ENCODE measurements around the gene AGAP1.

The AGAP1 gene

GRCh38 chr2:236034974-236035373 lies 541.1 kb downstream of the AGAP1 start:
- DNase-seq, result no peak

- no peak for DNase-seq
Measured at GRCh38 chr2:236036045-236036444, 542.2 kb downstream of the AGAP1 start.

- DNase-seq, result no peak
Measured at GRCh38 chr2:236038096-236038495, 544.3 kb downstream of the AGAP1 start.

- DNase-seq, result no peak
Measured at GRCh38 chr2:236040600-236041328, 546.9 kb downstream of the AGAP1 start.

GRCh38 chr2:236041616-236042015 lies 547.8 kb downstream of the AGAP1 start:
- DNase-seq, result no peak

- no peak for DNase-seq
Measured at GRCh38 chr2:236042087-236042486, 548.2 kb downstream of the AGAP1 start.

- no peak for DNase-seq
Measured at GRCh38 chr2:236044191-236044590, 550.3 kb downstream of the AGAP1 start.

- DNase-seq, result no peak
Measured at GRCh38 chr2:236045251-236046235, 551.7 kb downstream of the AGAP1 start.

GRCh38 chr2:236046715-236047114 lies 552.9 kb downstream of the AGAP1 start:
- no peak for DNase-seq

GRCh38 chr2:236047176-236047575 lies 553.3 kb downstream of the AGAP1 start:
- DNase-seq, result no peak

- DNase-seq, result no peak
Measured at GRCh38 chr2:236047886-236048540, 554.2 kb downstream of the AGAP1 start.

GRCh38 chr2:236049981-236050380 lies 556.1 kb downstream of the AGAP1 start:
- no peak for DNase-seq

GRCh38 chr2:236051351-236051750 lies 557.5 kb downstream of the AGAP1 start:
- no peak for DNase-seq

- DNase-seq, result no peak
Measured at GRCh38 chr2:236051806-236052205, 558.0 kb downstream of the AGAP1 start.

- no peak for DNase-seq
Measured at GRCh38 chr2:236052206-236052605, 558.4 kb downstream of the AGAP1 start.

GRCh38 chr2:236052926-236053821 lies 559.3 kb downstream of the AGAP1 start:
- no peak for DNase-seq

GRCh38 chr2:236054125-236054524 lies 560.3 kb downstream of the AGAP1 start:
- DNase-seq, result no peak

GRCh38 chr2:236054621-236055305 lies 560.9 kb downstream of the AGAP1 start:
- no peak for DNase-seq

- DNase-seq, result no peak
Measured at GRCh38 chr2:236055471-236055870, 561.6 kb downstream of the AGAP1 start.

GRCh38 chr2:236056141-236056540 lies 562.3 kb downstream of the AGAP1 start:
- no peak for DNase-seq

- DNase-seq, result no peak
Measured at GRCh38 chr2:236057375-236057774, 563.5 kb downstream of the AGAP1 start.

- no peak for DNase-seq
Measured at GRCh38 chr2:236061497-236061896, 567.7 kb downstream of the AGAP1 start.

All from Kasumi-1 (cell line).